Small intestine (tissue), 7 donors: Measurements from ENCODE around the gene RSF1. TPM values are rescaled to one million over a fixed set of nuclear protein-coding genes. Genes with fewer than 3 reads are reported as not detected.
A peak's percentile ranks its signal among the peaks of the same experiment; 100 is the strongest.

Source experiments
- DNase-seq, 2 donors: peaks; one replicate each; pipeline versions ENCODE4 v3.0.0 to v3.0.0-alpha.2; 2013
- FAIRE-seq: peaks from 2 replicates; lab custom pipeline; 2012; peaks lifted over from hg19 to GRCh38; lab: Jason Lieb, UNC
- H3K27ac ChIP-seq, 3 donors: one replicate each; pipeline ENCODE4 v1.5.1; 2013; ENCODE audit warnings: low read length in 2 of 3, mild to moderate bottlenecking in 2 of 3, control low read depth in 1 of 3, inconsistent platforms in 1 of 3, low read depth in 1 of 3, moderate library complexity in 1 of 3
- H3K27me3 ChIP-seq, 3 donors: one replicate each; pipeline ENCODE4 v1.6.1; 2013; ENCODE audit warnings: low read length in 3 of 3, inconsistent platforms in 1 of 3; ENCODE audit not compliant: control insufficient read depth in 3 of 3, insufficient read depth in 3 of 3
- H3K36me3 ChIP-seq, 3 donors: one replicate each; pipeline ENCODE4 v1.6.1; 2013; ENCODE audit warnings: low read length in 3 of 3, inconsistent platforms in 1 of 3, low read depth in 1 of 3, mild to moderate bottlenecking in 1 of 3, moderate library complexity in 1 of 3; ENCODE audit not compliant: control insufficient read depth in 3 of 3, insufficient read depth in 2 of 3
- H3K4me1 ChIP-seq, 3 donors: one replicate each; pipeline ENCODE4 v1.6.1; 2013; ENCODE audit warnings: low read length in 2 of 3, inconsistent platforms in 1 of 3, low read depth in 1 of 3, mild to moderate bottlenecking in 1 of 3, moderate library complexity in 1 of 3; ENCODE audit not compliant: control insufficient read depth in 3 of 3, insufficient read depth in 2 of 3
- H3K4me3 ChIP-seq, 3 donors: one replicate each; pipeline ENCODE4 v1.5.1; 2013; ENCODE audit warnings: low read length in 3 of 3, control low read depth in 1 of 3, inconsistent platforms in 1 of 3, low read depth in 1 of 3, mild to moderate bottlenecking in 1 of 3, moderate library complexity in 1 of 3
- H3K9me3 ChIP-seq, 2 donors: one replicate each; pipeline ENCODE4 v1.6.1; 2013; ENCODE audit warnings: low read depth in 1 of 2, low read length in 1 of 2; ENCODE audit not compliant: control insufficient read depth in 2 of 2, insufficient read depth in 1 of 2
- WGBS, 3 donors: extraction: QIAGEN DNeasy Blood & Tissue Kit; methylation state at CpG; one replicate each; pipeline ENCODE4 v1.1.7; 2013; 5-methylcytosine and 5-hydroxymethylcytosine counted together
- polyA plus RNA-seq, 4 donors: library from polyadenylated mRNA; stranded (reverse) in 3 of 4; unstranded in 1 of 4; fragments of 200-250 nt in 3 of 4; fragments of 120-200 nt in 1 of 4; gene quantifications; one replicate each; pipeline versions ENCODE4 v1.2.1 to v1.2.3, GENCODE V29; 2013
- donor health status: healthy with polysubstance abuse.
- donor health status: control.
- donor health status: control.
- donor health status: Bipolar disorder and iron deficiency.
- donor health status: healthy.

The RSF1 gene
- polyA plus RNA-seq, 4 donors, result 9.8 to 28.5 (median 12.1) TPM

GRCh38 chr11:77734890-77735289, 85.6 kb downstream of the RSF1 start:
- Histone ChIP-seq H3K36me3 (peaks cover 2 to 36% (median 7%) of the 10 kb centered on the region in 3 donors), H3K4me1 (no peaks in the 10 kb centered on the region), H3K9me3 (peaks cover 0 to 22% of the 10 kb centered on the region in 2 donors), H3K4me3 (no peak overlapping the region), H3K27ac (no peak overlapping the region), H3K27me3 (no peaks in the 10 kb centered on the region)
- DNase-seq, result no peak
- no peak for FAIRE-seq
- WGBS, 3 donors, result 98% methylated on average over 26 of the region's 26 CpGs

- Histone ChIP-seq H3K27ac (no peak overlapping the region), H3K9me3 (peaks cover 0 to 22% of the 10 kb centered on the region in 2 donors), H3K36me3 (peaks cover 2 to 28% (median 7%) of the 10 kb centered on the region in 3 donors), H3K4me3 (no peak overlapping the region), H3K4me1 (no peaks in the 10 kb centered on the region), H3K27me3 (no peaks in the 10 kb centered on the region)
- FAIRE-seq, result no peak
- DNase-seq, result no peak
- 82 to 90% (median 89%) methylated on average over 2 of the region's 2 CpGs for WGBS, 3 donors
These were observed 88.4 kb downstream of the RSF1 start for GRCh38 chr11:77732143-77732542.

- Histone ChIP-seq H3K9me3 (peaks cover 0 to 22% of the 10 kb centered on the region in 2 donors), H3K27me3 (no peaks in the 10 kb centered on the region), H3K27ac (no peak overlapping the region), H3K4me1 (no peaks in the 10 kb centered on the region), H3K4me3 (no peak overlapping the region), H3K36me3 (peaks cover 2 to 25% (median 7%) of the 10 kb centered on the region in 3 donors)
- DNase-seq, result no peak
- 98 to 100% (median 99%) methylated on average over 3 of the region's 3 CpGs for WGBS, 3 donors
- FAIRE-seq, result no peak
These were observed 89.7 kb downstream of the RSF1 start for GRCh38 chr11:77730789-77731188.

GRCh38 chr11:77729063-77729462, 91.5 kb downstream of the RSF1 start:
- Histone ChIP-seq H3K36me3 (peaks cover 4 to 18% (median 8%) of the 10 kb centered on the region in 3 donors), H3K9me3 (peaks cover 0 to 22% of the 10 kb centered on the region in 2 donors), H3K4me3 (no peak overlapping the region), H3K27me3 (no peaks in the 10 kb centered on the region), H3K27ac (no peak overlapping the region), H3K4me1 (no peaks in the 10 kb centered on the region)
- WGBS, 3 donors, result 51 to 78% (median 76%) methylated on average over 2 of the region's 2 CpGs
- DNase-seq, result peak in 1 of 2 donors; percentile 54
- FAIRE-seq, result no peak

- H3K9me3 ChIP-seq, result peaks cover 0 to 22% of the 10 kb centered on the region in 2 donors
- H3K27me3 ChIP-seq, result no peaks in the 10 kb centered on the region
- H3K27ac ChIP-seq, result no peak overlapping the region
- peaks cover 5 to 15% (median 8%) of the 10 kb centered on the region in 3 donors for H3K36me3 ChIP-seq
- peak in 1 of 2 donors; percentile 55 for DNase-seq
- H3K4me3 ChIP-seq, result no peak overlapping the region
- FAIRE-seq, result no peak
- no peaks in the 10 kb centered on the region for H3K4me1 ChIP-seq
- WGBS, 3 donors, result 50 to 80% (median 64%) methylated on average over 5 of the region's 5 CpGs
These were observed 92.2 kb downstream of the RSF1 start for GRCh38 chr11:77728203-77728786.

- H3K27ac ChIP-seq, result no peak overlapping the region
- WGBS, 3 donors, result 58 to 69% (median 69%) methylated on average over 2 of the region's 2 CpGs
- FAIRE-seq, result no peak
These were observed 94.0 kb downstream of the RSF1 start for GRCh38 chr11:77726524-77726923.

GRCh38 chr11:77725433-77725832, 95.1 kb downstream of the RSF1 start:
- Histone ChIP-seq H3K4me1 (no peaks in the 10 kb centered on the region), H3K4me3 (no peak overlapping the region), H3K27ac (no peak overlapping the region), H3K36me3 (peaks cover 6 to 11% (median 9%) of the 10 kb centered on the region in 3 donors), H3K27me3 (no peaks in the 10 kb centered on the region), H3K9me3 (peaks cover 0 to under 1% of the 10 kb centered on the region in 2 donors)
- DNase-seq (no peak), FAIRE-seq (no peak)
- 78 to 85% (median 84%) methylated on average over 3 of the region's 3 CpGs for WGBS, 3 donors

More at GRCh38 chr11:77726524-77726923, 94.0 kb downstream of the RSF1 start:
- H3K4me1 ChIP-seq, result no peaks in the 10 kb centered on the region
- no peak overlapping the region for H3K4me3 ChIP-seq
- H3K36me3 ChIP-seq, result peaks cover 6 to 14% (median 12%) of the 10 kb centered on the region in 3 donors
- DNase-seq, result no peak
- H3K27me3 ChIP-seq, result no peaks in the 10 kb centered on the region
- peaks cover 0 to 12% of the 10 kb centered on the region in 2 donors for H3K9me3 ChIP-seq

GRCh38 chr11:77724636-77725035, 95.9 kb downstream of the RSF1 start:
- Histone ChIP-seq H3K9me3 (no peaks in the 10 kb centered on the region), H3K27me3 (no peaks in the 10 kb centered on the region), H3K36me3 (peaks cover 6 to 11% (median 9%) of the 10 kb centered on the region in 3 donors), H3K27ac (no peak overlapping the region), H3K4me3 (no peak overlapping the region), H3K4me1 (no peaks in the 10 kb centered on the region)
- DNase-seq (no peak), FAIRE-seq (no peak)
- 80 to 90% (median 83%) methylated on average over 4 of the region's 4 CpGs for WGBS, 3 donors
